IMR-90 (cell line): ENCODE results near the gene GALR1. TPM values are rescaled to one million over a fixed set of nuclear protein-coding genes. Genes with fewer than 3 reads are reported as not detected.

ENCODE experiments used
- ATAC-seq: fragments of 200-7000 bp; cut with Tn5 transposase; 2 replicates; pipeline ENCODE4 v1.9.1; 2020; ENCODE audit warnings: low read depth, mild to moderate bottlenecking, moderate library complexity
- BruUV-seq: library from RNA; stranded (reverse); fragments of 400-500 nt; replicated peaks from 2 replicates; lab custom pipeline; 2021; lab: Mats Ljungman, UMichigan
- CTCF ChIA-PET: fragments of 300-600 bp; formaldehyde crosslinking; extraction: SDS; loops from one replicate; lab custom pipeline; 2021; ENCODE audit warnings: antibody characterized with exemption; lab: Yijun Ruan, JAX
- POLR2A ChIA-PET: fragments of 300-600 bp; sonication (Branson Sonifier 250); formaldehyde crosslinking; loops from one replicate; lab custom pipeline; 2022; ENCODE audit warnings: antibody characterized with exemption; ENCODE audit not compliant: unreplicated experiment; lab: Charles Lee
- DNase-seq: peaks from one replicate; pipeline ENCODE4 v3.0.0; 2013
- H2AFZ ChIP-seq: replicated peaks from 2 replicates; pipeline ENCODE3; 2013; ENCODE audit warnings: low read length, mild to moderate bottlenecking; ENCODE audit not compliant: poor library complexity
- H2AK5ac ChIP-seq: 2 replicates; pipeline ENCODE4 v1.6.1; 2013; ENCODE audit warnings: low read depth, low read length, inconsistent platforms
- H2AK9ac ChIP-seq: replicated peaks from 2 replicates; pipeline ENCODE3; 2013; ENCODE audit warnings: mild to moderate bottlenecking, low read depth, low read length, moderate library complexity; ENCODE audit not compliant: poor library complexity
- H2BK120ac ChIP-seq: 2 replicates; pipeline ENCODE4 v1.6.1; 2013; ENCODE audit warnings: low read depth, low read length, inconsistent platforms
- H2BK15ac ChIP-seq: 3 replicates; pipeline ENCODE4 v1.6.1; 2013; ENCODE audit warnings: low read depth, low read length, inconsistent platforms
- H2BK20ac ChIP-seq: 2 replicates; pipeline ENCODE4 v1.6.1; 2013; ENCODE audit warnings: low read depth, mild to moderate bottlenecking, inconsistent platforms, low read length, moderate library complexity
- H2BK5ac ChIP-seq: 2 replicates; pipeline ENCODE4 v1.6.1; 2013; ENCODE audit warnings: mild to moderate bottlenecking, low read depth, low read length, inconsistent platforms; ENCODE audit not compliant: poor library complexity, severe bottlenecking
- H3K14ac ChIP-seq: replicated peaks from 2 replicates; pipeline ENCODE4 v1.6.1; 2013; ENCODE audit warnings: low read depth, low read length, inconsistent platforms
- H3K18ac ChIP-seq: 2 replicates; pipeline ENCODE4 v1.6.1; 2013; ENCODE audit warnings: low read depth, low read length, control low read depth
- H3K23ac ChIP-seq: 2 replicates; pipeline ENCODE4 v1.6.1; 2013; ENCODE audit warnings: low read depth, low read length, inconsistent platforms
- H3K27ac ChIP-seq: 2 replicates; pipeline ENCODE4 v1.5.1; 2013; ENCODE audit warnings: mild to moderate bottlenecking, control low read depth, low read length; ENCODE audit not compliant: insufficient read depth
- H3K27me3 ChIP-seq: 2 replicates; pipeline ENCODE4 v1.6.1; 2013; ENCODE audit warnings: low read length; ENCODE audit not compliant: control insufficient read depth, insufficient read depth
- H3K36me3 ChIP-seq: 2 replicates; pipeline ENCODE4 v1.6.1; 2013; ENCODE audit warnings: low read length, mixed read lengths; ENCODE audit not compliant: control insufficient read depth, insufficient read depth
- H3K4ac ChIP-seq: 2 replicates; pipeline ENCODE4 v1.6.1; 2013; ENCODE audit warnings: low read depth, low read length, inconsistent platforms
- H3K4me1 ChIP-seq: 2 replicates; pipeline ENCODE4 v1.6.1; 2013; ENCODE audit warnings: low read length, mixed read lengths; ENCODE audit not compliant: control insufficient read depth, insufficient read depth
- H3K4me2 ChIP-seq: 2 replicates; pipeline ENCODE4 v1.6.1; 2013; ENCODE audit warnings: low read depth, mild to moderate bottlenecking, control low read depth, low read length, moderate library complexity
- H3K4me3 ChIP-seq: 2 replicates; pipeline ENCODE4 v1.5.1; 2013; ENCODE audit warnings: low read depth, mild to moderate bottlenecking, control low read depth, low read length, moderate library complexity; ENCODE audit not compliant: insufficient read depth
- H3K56ac ChIP-seq: 2 replicates; pipeline ENCODE4 v1.6.1; 2013; ENCODE audit warnings: low read length, inconsistent platforms; ENCODE audit not compliant: insufficient read depth; ENCODE audit errors: extremely low read depth
- H3K79me1 ChIP-seq, 2 experiments: 2 replicates each; pipeline ENCODE4 v1.6.1; 2013; ENCODE audit warnings: low read length in 2 of 2, inconsistent platforms in 1 of 2, low read depth in 1 of 2
- H3K9ac ChIP-seq: 2 replicates; pipeline ENCODE4 v1.6.1; 2013; ENCODE audit warnings: low read depth, low read length, control low read depth
- H3K9me1 ChIP-seq: 2 replicates; pipeline ENCODE4 v1.6.1; 2013; ENCODE audit warnings: low read length, inconsistent platforms; ENCODE audit not compliant: insufficient read depth
- H3K9me3 ChIP-seq: 2 replicates; pipeline ENCODE4 v1.6.1; 2013; ENCODE audit warnings: low read length; ENCODE audit not compliant: control insufficient read depth, insufficient read depth
- H4K20me1 ChIP-seq: 2 replicates; pipeline ENCODE4 v1.6.1; 2013; ENCODE audit warnings: low read length, inconsistent platforms; ENCODE audit not compliant: insufficient read depth
- H4K5ac ChIP-seq: 2 replicates; pipeline ENCODE4 v1.6.1; 2013; ENCODE audit warnings: mild to moderate bottlenecking, low read depth, low read length, control low read depth
- H4K8ac ChIP-seq, 2 experiments: 2 replicates each; pipeline ENCODE4 v1.6.1; 2013; ENCODE audit warnings: low read depth in 2 of 2, low read length in 2 of 2, control low read depth in 1 of 2, inconsistent platforms in 1 of 2
- H4K91ac ChIP-seq: 2 replicates; pipeline ENCODE4 v1.6.1; 2013; ENCODE audit warnings: low read depth, low read length, inconsistent platforms; ENCODE audit not compliant: insufficient read depth
- CEBPB ChIP-seq: IDR thresholded peaks from 2 replicates; pipeline ENCODE4 v1.6.1; 2012; ENCODE audit warnings: low read depth, low read length, improper control_type of control experiment
- ELK1 ChIP-seq: fragments of 150-350 bp; IDR thresholded peaks from 2 replicates; pipeline ENCODE4 v1.6.1; 2016; ENCODE audit warnings: low read depth, mild to moderate bottlenecking, low read length, moderate library complexity, borderline replicate concordance
- POLR2A ChIP-seq: IDR thresholded peaks from 2 replicates; pipeline ENCODE4 v1.6.1; 2012; ENCODE audit warnings: mild to moderate bottlenecking, low read depth, low read length
- RCOR1 ChIP-seq: IDR thresholded peaks from 2 replicates; pipeline ENCODE4 v1.6.1; 2012; ENCODE audit warnings: mild to moderate bottlenecking, low read length, improper control_type of control experiment; ENCODE audit not compliant: insufficient replicate concordance
- USF2 ChIP-seq: fragments of 150-350 bp; IDR thresholded peaks from 2 replicates; pipeline ENCODE4 v1.6.1; 2017; ENCODE audit warnings: mild to moderate bottlenecking, antibody characterized with exemption, low read length, low read depth
- WGBS, 2 experiments: methylation state at CpG; one replicate each; pipeline versions ENCODE4 v1.1.5 to v1.1.7; 2013; ENCODE audit warnings: missing lambda C conversion rate in 2 of 2; ENCODE audit not compliant: insufficient read length in 1 of 2; ENCODE audit errors: extremely low coverage in 2 of 2; 5-methylcytosine and 5-hydroxymethylcytosine counted together
- dilution Hi-C: fragments of 300-500 bp; cut with HindIII; formaldehyde crosslinking; loops from one replicate; pipeline ENCODE4 v1.14.3; 2018; ENCODE audit warnings: low sequenced_read_pairs; ENCODE audit not compliant: unreplicated experiment
- in situ Hi-C: fragments of 300-500 bp; cut with MboI; formaldehyde crosslinking; loops from 3 replicates; pipeline ENCODE4 v1.14.3; 2019; ENCODE audit warnings: low sequenced_read_pairs, inconsistent platforms, mixed read lengths
- intact Hi-C: fragments of 100-400 bp; cut with micrococcal nuclease; formaldehyde crosslinking; loops from 2 replicates; pipeline ENCODE4 v1.10.0; 2022
- polyA plus RNA-seq, 3 experiments: library from polyadenylated mRNA; depleted of rRNA; stranded (reverse); fragments of >200 nt; gene quantifications; 2 replicates each; pipeline ENCODE4 v1.2.3, GENCODE V29; 2012; ENCODE audit warnings: low replicate concordance in 1 of 3
- total RNA-seq: library from RNA; depleted of rRNA; stranded (reverse); fragments of >200 nt; gene quantifications from 2 replicates; pipeline ENCODE4 v1.2.3, GENCODE V29; 2012

GALR1 gene
- total and polyA plus RNA-seq, 2 of the 4 experiments (the other 2 are of a cell fraction): not detected

GRCh38 chr18:77314511-77314910 lies 64.9 kb downstream of the GALR1 start:
- H2AFZ ChIP-seq: no peak overlapping the region
- no peak overlapping the region for H2AK5ac ChIP-seq
- no peak overlapping the region for H3K18ac ChIP-seq
- H3K27ac ChIP-seq: no peak overlapping the region
- ATAC-seq (no peak), DNase-seq (no peak)
- H3K4me2 ChIP-seq: no peak overlapping the region
- H3K56ac ChIP-seq: no peak overlapping the region
- BruUV-seq: no TSS peak
- H3K9ac ChIP-seq: no peak overlapping the region
- no peaks in the 10 kb centered on the region for H3K9me1 ChIP-seq
- H2BK15ac ChIP-seq: no peak overlapping the region
- in situ Hi-C loops: no loop called here
- H3K79me1 ChIP-seq: no peaks in the 10 kb centered on the region
- H2BK5ac ChIP-seq: no peak overlapping the region
- intact Hi-C loops: no loop called here
- H4K91ac ChIP-seq: no peak overlapping the region
- no peak overlapping the region for H2BK120ac ChIP-seq
- dilution Hi-C loops: no loop called here
- 83% methylated on average over 1 of the region's 6 CpGs; no CpG with 5 or more reads in 1 of the 2 experiments for WGBS, 2 experiments
- ChIA-PET POLR2A (no interaction called here), CTCF (no interaction called here)
- H4K8ac ChIP-seq: no peak overlapping the region
- H4K20me1 ChIP-seq: no peaks in the 10 kb centered on the region
- H4K5ac ChIP-seq: no peak overlapping the region
- H3K9me3 ChIP-seq: peaks cover 2% of the 10 kb centered on the region; the same call in 1 of the 2 replicates
- no peaks in the 10 kb centered on the region for H3K36me3 ChIP-seq
- no peaks in the 10 kb centered on the region for H3K27me3 ChIP-seq
- no peak overlapping the region for H3K4me3 ChIP-seq
- H3K14ac ChIP-seq: no peak overlapping the region
- H3K4ac ChIP-seq: no peak overlapping the region
- H3K23ac ChIP-seq: no peak overlapping the region
- TF ChIP-seq RCOR1 (no peak), POLR2A (no peak), ELK1 (no peak), CEBPB (no peak), USF2 (no peak)
- H2BK20ac ChIP-seq: no peak overlapping the region
- H2AK9ac ChIP-seq: no peak overlapping the region
- no peaks in the 10 kb centered on the region for H3K4me1 ChIP-seq
